Liver (tissue), 9 donors: ENCODE data around the gene CARMIL3. TPM values are rescaled to one million over a fixed set of nuclear protein-coding genes. Genes with fewer than 3 reads are reported as not detected.

Source experiments
- DNase-seq: peaks from one replicate; pipeline ENCODE4 v3.0.0-alpha.2; 2017; ENCODE audit warnings: low spot score
- H3K27ac ChIP-seq, 2 donors: one replicate each; pipeline ENCODE4 v1.7.0; 2013; ENCODE audit warnings: inconsistent platforms in 2 of 2, low read length in 2 of 2, control low read depth in 1 of 2, low read depth in 1 of 2, mild to moderate bottlenecking in 1 of 2
- H3K27me3 ChIP-seq, 4 donors: one replicate each; pipeline versions ENCODE4 v1.6.1 to v1.7.0; 2013; ENCODE audit warnings: low read length in 3 of 4, inconsistent platforms in 1 of 4, mild to moderate bottlenecking in 1 of 4, moderate library complexity in 1 of 4; ENCODE audit not compliant: control insufficient read depth in 4 of 4, insufficient read depth in 4 of 4
- H3K36me3 ChIP-seq, 4 donors: one replicate each; pipeline versions ENCODE4 v1.6.1 to v1.7.0; 2013; ENCODE audit warnings: low read length in 3 of 4, mild to moderate bottlenecking in 3 of 4, low read depth in 1 of 4, moderate library complexity in 1 of 4; ENCODE audit not compliant: control insufficient read depth in 4 of 4, insufficient read depth in 3 of 4
- H3K4me1 ChIP-seq, 4 donors: one replicate each; pipeline versions ENCODE4 v1.6.1 to v1.7.0; 2013; ENCODE audit warnings: low read length in 3 of 4, mild to moderate bottlenecking in 3 of 4, moderate library complexity in 1 of 4; ENCODE audit not compliant: control insufficient read depth in 4 of 4, insufficient read depth in 4 of 4
- H3K4me3 ChIP-seq, 3 donors: one replicate each; pipeline versions ENCODE4 v1.6.1 to v1.7.0; 2013; ENCODE audit warnings: low read length in 3 of 3, control low read depth in 1 of 3, low read depth in 1 of 3, mild to moderate bottlenecking in 1 of 3
- H3K9ac ChIP-seq, 2 donors: one replicate each; pipeline ENCODE4 v1.7.0; 2013; ENCODE audit warnings: low read length in 2 of 2, mild to moderate bottlenecking in 2 of 2, moderate library complexity in 2 of 2, control low read depth in 1 of 2, low read depth in 1 of 2
- H3K9me3 ChIP-seq, 4 donors: one replicate each; pipeline versions ENCODE4 v1.6.1 to v1.7.0; 2013; ENCODE audit warnings: low read length in 3 of 4; ENCODE audit not compliant: control insufficient read depth in 4 of 4
- FOXA2 ChIP-seq: IDR thresholded peaks from 2 replicates; pipeline ENCODE4 v1.6.1; 2016; ENCODE audit warnings: antibody characterized with exemption
- GABPA ChIP-seq, 2 donors: IDR thresholded peaks in 1 of 2; conservative IDR thresholded peaks in 1 of 2; 2 replicates each; pipeline ENCODE4 v1.6.1; 2016; ENCODE audit warnings: antibody characterized with exemption in 2 of 2, mild to moderate bottlenecking in 1 of 2, moderate library complexity in 1 of 2
- HNF4A ChIP-seq, 2 donors: conservative IDR thresholded peaks; 2 replicates each; pipeline ENCODE4 v1.6.1; 2016; ENCODE audit warnings: antibody characterized with exemption in 2 of 2, mild to moderate bottlenecking in 2 of 2
- RAD21 ChIP-seq, 2 donors: IDR thresholded peaks; 2 replicates each; pipeline ENCODE4 v1.6.1; 2016; ENCODE audit warnings: antibody characterized with exemption in 2 of 2, mild to moderate bottlenecking in 2 of 2
- RXRA ChIP-seq, 2 donors: IDR thresholded peaks; 2 replicates each; pipeline ENCODE4 v1.6.1; 2017 to 2018; ENCODE audit warnings: antibody characterized with exemption in 2 of 2, mild to moderate bottlenecking in 1 of 2
- SP1 ChIP-seq: IDR thresholded peaks from 2 replicates; pipeline ENCODE4 v1.6.1; 2018; ENCODE audit warnings: antibody characterized with exemption, mild to moderate bottlenecking
- TAF1 ChIP-seq: conservative IDR thresholded peaks from 2 replicates; pipeline ENCODE4 v1.6.1; 2016; ENCODE audit warnings: antibody characterized with exemption, mild to moderate bottlenecking
- WGBS: extraction: QIAGEN DNeasy Blood & Tissue Kit; methylation state at CpG from one replicate; pipeline ENCODE4 v1.1.7; 2013; 5-methylcytosine and 5-hydroxymethylcytosine counted together
- polyA plus RNA-seq, 2 donors: library from polyadenylated mRNA; stranded (reverse) in 1 of 2; unstranded in 1 of 2; fragments of 200-250 nt in 1 of 2; fragments of >200 nt in 1 of 2; fragmentation: Nextera tagmentation in 1 of 2; extraction: Ambion mirVana in 1 of 2; gene quantifications; one replicate each; pipeline versions ENCODE4 v1.2.1 to v1.2.3, GENCODE V29; 2013 to 2015
- total RNA-seq, 2 donors: library from RNA; depleted of rRNA; stranded (reverse); fragments of >200 nt; gene quantifications; one replicate each; pipeline ENCODE4 v1.2.3, GENCODE V29; 2014
- TF ChIP-seq, protein P1 (sequence below): IDR thresholded peaks from 2 replicates; pipeline ENCODE4 v1.6.1; 2016; ENCODE audit warnings: antibody characterized with exemption, mild to moderate bottlenecking
- donor health status: healthy.
- donor health status: healthy.
- donor health status: healthy.
- donor health status: healthy.
- donor health status: healthy.

The CARMIL3 gene
- total and polyA plus RNA-seq, 4 donors: 0.05 to 0.17 (median 0.17) TPM

DNA sequence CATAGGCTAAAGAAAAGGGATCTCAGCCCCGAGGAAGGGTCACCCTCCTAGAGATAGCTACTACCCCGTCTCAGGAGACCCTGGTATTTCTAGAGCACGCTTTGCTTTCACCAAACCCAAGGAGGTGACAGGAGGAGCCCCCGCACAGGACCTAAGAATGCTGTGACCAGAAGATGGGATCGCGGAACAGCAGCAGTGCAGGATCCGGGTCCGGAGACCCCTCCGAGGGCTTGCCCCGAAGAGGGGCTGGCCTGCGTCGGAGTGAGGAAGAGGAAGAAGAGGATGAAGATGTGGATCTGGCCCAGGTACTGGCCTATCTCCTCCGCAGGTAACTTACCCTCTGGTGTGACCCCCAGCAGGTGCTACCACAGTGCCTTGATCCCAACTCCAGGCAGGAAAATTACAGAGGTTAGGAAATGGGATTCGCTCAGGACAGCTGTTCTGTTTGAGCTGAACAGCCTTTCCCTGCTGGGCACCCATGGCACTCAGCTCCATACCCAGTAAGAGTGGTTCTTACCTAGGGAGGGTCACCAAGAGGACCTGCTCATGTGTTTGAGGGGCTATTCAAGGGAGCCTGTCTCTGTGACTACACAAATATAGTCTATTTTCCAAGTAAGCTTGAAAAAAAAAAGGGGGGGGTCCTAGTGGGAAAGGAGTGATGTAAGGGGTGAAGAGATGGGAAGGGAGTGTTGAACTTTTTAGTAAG, 63.8 kb downstream of the CARMIL3 start:
- Histone ChIP-seq H3K4me1 (peaks cover 3 to 47% (median 37%) of the 10 kb centered on the region in 4 donors), H3K36me3 (peaks cover 8 to 26% (median 23%) of the 10 kb centered on the region in 4 donors), H3K9me3 (no peaks in the 10 kb centered on the region), H3K9ac (peak overlapping the region; percentile 96 to 97), H3K27me3 (no peaks in the 10 kb centered on the region), H3K27ac (peak overlapping the region; percentile 99 to 100), H3K4me3 (peak overlapping the region; percentile 61 to 91 (median 88))
- no peak for DNase-seq
- TF ChIP-seq, protein P1, sequence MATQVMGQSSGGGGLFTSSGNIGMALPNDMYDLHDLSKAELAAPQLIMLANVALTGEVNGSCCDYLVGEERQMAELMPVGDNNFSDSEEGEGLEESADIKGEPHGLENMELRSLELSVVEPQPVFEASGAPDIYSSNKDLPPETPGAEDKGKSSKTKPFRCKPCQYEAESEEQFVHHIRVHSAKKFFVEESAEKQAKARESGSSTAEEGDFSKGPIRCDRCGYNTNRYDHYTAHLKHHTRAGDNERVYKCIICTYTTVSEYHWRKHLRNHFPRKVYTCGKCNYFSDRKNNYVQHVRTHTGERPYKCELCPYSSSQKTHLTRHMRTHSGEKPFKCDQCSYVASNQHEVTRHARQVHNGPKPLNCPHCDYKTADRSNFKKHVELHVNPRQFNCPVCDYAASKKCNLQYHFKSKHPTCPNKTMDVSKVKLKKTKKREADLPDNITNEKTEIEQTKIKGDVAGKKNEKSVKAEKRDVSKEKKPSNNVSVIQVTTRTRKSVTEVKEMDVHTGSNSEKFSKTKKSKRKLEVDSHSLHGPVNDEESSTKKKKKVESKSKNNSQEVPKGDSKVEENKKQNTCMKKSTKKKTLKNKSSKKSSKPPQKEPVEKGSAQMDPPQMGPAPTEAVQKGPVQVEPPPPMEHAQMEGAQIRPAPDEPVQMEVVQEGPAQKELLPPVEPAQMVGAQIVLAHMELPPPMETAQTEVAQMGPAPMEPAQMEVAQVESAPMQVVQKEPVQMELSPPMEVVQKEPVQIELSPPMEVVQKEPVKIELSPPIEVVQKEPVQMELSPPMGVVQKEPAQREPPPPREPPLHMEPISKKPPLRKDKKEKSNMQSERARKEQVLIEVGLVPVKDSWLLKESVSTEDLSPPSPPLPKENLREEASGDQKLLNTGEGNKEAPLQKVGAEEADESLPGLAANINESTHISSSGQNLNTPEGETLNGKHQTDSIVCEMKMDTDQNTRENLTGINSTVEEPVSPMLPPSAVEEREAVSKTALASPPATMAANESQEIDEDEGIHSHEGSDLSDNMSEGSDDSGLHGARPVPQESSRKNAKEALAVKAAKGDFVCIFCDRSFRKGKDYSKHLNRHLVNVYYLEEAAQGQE: peak; percentile 9
- TF ChIP-seq TAF1: peak; percentile 25
- no peak for TF ChIP-seq HNF4A (conservative IDR thresholded peaks at IDR 0.05)
- 2% methylated on average over 14 of the region's 14 CpGs for WGBS

- Histone ChIP-seq H3K4me3 (peak overlapping the region; percentile 61 to 91 (median 88)), H3K27me3 (no peaks in the 10 kb centered on the region), H3K9ac (peak overlapping the region; percentile 96 to 97), H3K27ac (peak overlapping the region; percentile 99 to 100), H3K4me1 (peaks cover 3 to 40% (median 33%) of the 10 kb centered on the region in 4 donors), H3K9me3 (no peaks in the 10 kb centered on the region), H3K36me3 (peaks cover 15 to 33% (median 30%) of the 10 kb centered on the region in 4 donors)
- DNase-seq: no peak
- WGBS: 30% methylated on average over 6 of the region's 6 CpGs
- no peak for TF ChIP-seq RXRA (IDR thresholded peaks at IDR 0.05)
These were observed 64.5 kb downstream of the CARMIL3 start for GRCh38 chr14:24116128-24116814.

DNA sequence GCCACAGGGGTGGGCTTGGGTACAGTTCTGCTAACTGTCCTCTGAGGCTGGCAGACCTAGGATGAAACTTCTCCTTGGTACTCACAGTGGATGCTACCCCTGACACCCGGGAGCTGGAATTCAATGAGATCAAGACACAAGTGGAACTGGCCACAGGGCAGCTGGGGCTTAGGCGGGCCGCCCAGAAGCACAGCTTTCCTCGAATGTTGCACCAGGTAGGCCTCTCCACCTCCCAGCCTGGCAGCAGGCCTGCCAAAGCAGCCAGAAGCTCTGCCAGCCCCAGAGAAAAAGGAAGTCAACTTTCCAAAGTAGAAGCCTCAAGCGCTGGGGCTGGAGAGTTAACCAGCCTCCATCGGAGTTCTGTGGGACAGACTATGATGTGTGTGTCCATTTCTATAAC, 65.4 kb downstream of the CARMIL3 start:
- no peaks in the 10 kb centered on the region for H3K9me3 ChIP-seq
- DNase-seq: no peak
- no peak for TF ChIP-seq FOXA2
- peak; percentile 14 to 27 for TF ChIP-seq RAD21 (IDR thresholded peaks at IDR 0.05)
- TF ChIP-seq GABPA (IDR thresholded peaks at IDR 0.05 in 1 of 2, conservative IDR thresholded peaks at IDR 0.05 in 1 of 2): no peak
- TF ChIP-seq HNF4A (conservative IDR thresholded peaks at IDR 0.05): peak in 1 of 2 donors; percentile 27
- no peak for TF ChIP-seq SP1
- 47% methylated on average over 6 of the region's 6 CpGs for whole genome bisulfite sequencing
- peak overlapping the region in 1 of 2 donors; percentile 97 for H3K9ac ChIP-seq
- peaks cover 3 to 40% (median 33%) of the 10 kb centered on the region in 4 donors for H3K4me1 ChIP-seq
- peaks cover 21 to 39% (median 36%) of the 10 kb centered on the region in 4 donors for H3K36me3 ChIP-seq
- H3K27me3 ChIP-seq: no peaks in the 10 kb centered on the region
- H3K27ac ChIP-seq: peak overlapping the region; percentile 29 to 100
- peak overlapping the region; percentile 61 to 91 (median 88) for H3K4me3 ChIP-seq

Other genes with a start within 250 kb of the CARMIL3 start
- gene DHRS4, start 98.2 kb upstream of the CARMIL3 start, total RNA-seq: 10 to 100 TPM; 53.6 to 57.7 TPM
- gene DHRS4, start 98.2 kb upstream of the CARMIL3 start, polyA plus RNA-seq: 10 to 100 TPM; 65.3 to 70.2 TPM
- gene DHRS4L2, start 63.1 kb upstream of the CARMIL3 start, total RNA-seq: 10 to 100 TPM; 16.7 to 56.8 TPM
- 10 to 100 TPM; 40.8 to 47.2 TPM for gene DHRS4L2, start 63.1 kb upstream of the CARMIL3 start, polyA plus RNA-seq
- not detected for gene CPNE6, start 19.6 kb downstream of the CARMIL3 start, total RNA-seq
- under 1 TPM; 0.05 to 0.17 TPM for gene CPNE6, start 19.6 kb downstream of the CARMIL3 start, polyA plus RNA-seq
- 100 to 1,000 TPM in 1 of 2 donors, 10 to 100 TPM in 1; 39.8 to 205 TPM for gene PCK2, start 42.3 kb downstream of the CARMIL3 start, total RNA-seq
- gene PCK2, start 42.3 kb downstream of the CARMIL3 start, polyA plus RNA-seq: 100 to 1,000 TPM; 236 to 250 TPM
- 100 to 1,000 TPM; 215 to 312 TPM for gene DCAF11, start 62.8 kb downstream of the CARMIL3 start, total RNA-seq
- gene DCAF11, start 62.8 kb downstream of the CARMIL3 start, polyA plus RNA-seq: 100 to 1,000 TPM in 1 of 2 donors, 10 to 100 TPM in 1; 30.1 to 119 TPM
- 1 to 10 TPM; 2.7 to 3.2 TPM for gene NRL, start 62.9 kb downstream of the CARMIL3 start, total RNA-seq
- 1 to 10 TPM; 1.5 to 2.9 TPM for gene NRL, start 62.9 kb downstream of the CARMIL3 start, polyA plus RNA-seq
- 1 to 10 TPM; 1.7 to 6.4 TPM for gene FITM1, start 78.7 kb downstream of the CARMIL3 start, total RNA-seq
- 10 to 100 TPM; 11.9 to 16.1 TPM for gene FITM1, start 78.7 kb downstream of the CARMIL3 start, polyA plus RNA-seq
- gene PSME1, start 84.2 kb downstream of the CARMIL3 start, total RNA-seq: 10 to 100 TPM; 63.3 to 71.9 TPM
- gene PSME1, start 84.2 kb downstream of the CARMIL3 start, polyA plus RNA-seq: 100 to 1,000 TPM; 131 to 237 TPM
- 10 to 100 TPM in 1 of 2 donors, 1 to 10 TPM in 1; 8.6 to 10.5 TPM for gene EMC9, start 89.6 kb downstream of the CARMIL3 start, total RNA-seq
- gene EMC9, start 89.6 kb downstream of the CARMIL3 start, polyA plus RNA-seq: 10 to 100 TPM; 16.2 to 17.8 TPM
- gene PSME2, start 94.6 kb downstream of the CARMIL3 start, total RNA-seq: 10 to 100 TPM; 56.9 to 62.3 TPM
- 100 to 1,000 TPM; 123 to 247 TPM for gene PSME2, start 94.6 kb downstream of the CARMIL3 start, polyA plus RNA-seq
- 10 to 100 TPM; 16.3 to 36.0 TPM for gene RNF31, start 95.5 kb downstream of the CARMIL3 start, total RNA-seq
- gene RNF31, start 95.5 kb downstream of the CARMIL3 start, polyA plus RNA-seq: 10 to 100 TPM; 20.3 to 21.6 TPM
- 10 to 100 TPM; 44.2 to 57.8 TPM for gene IRF9, start 109.3 kb downstream of the CARMIL3 start, total RNA-seq
- gene IRF9, start 109.3 kb downstream of the CARMIL3 start, polyA plus RNA-seq: 10 to 100 TPM; 37.9 to 60.9 TPM
- 1 to 10 TPM; 3.8 to 4.7 TPM for gene REC8, start 120.1 kb downstream of the CARMIL3 start, total RNA-seq
- 1 to 10 TPM; 2.3 to 3.8 TPM for gene REC8, start 120.1 kb downstream of the CARMIL3 start, polyA plus RNA-seq
- gene IPO4, start 136.8 kb downstream of the CARMIL3 start, total RNA-seq: 10 to 100 TPM; 16.3 to 29.8 TPM
- gene IPO4, start 136.8 kb downstream of the CARMIL3 start, polyA plus RNA-seq: 10 to 100 TPM; 13.6 to 32.9 TPM
- 10 to 100 TPM; 27.5 to 76.2 TPM for gene TM9SF1, start 143.4 kb downstream of the CARMIL3 start, total RNA-seq
- 10 to 100 TPM; 30.0 to 46.9 TPM for gene TM9SF1, start 143.4 kb downstream of the CARMIL3 start, polyA plus RNA-seq
- gene TSSK4, start 153.7 kb downstream of the CARMIL3 start, total RNA-seq: under 1 TPM in 1 of 2 donors, not detected in 1; 0.33 TPM
- gene TSSK4, start 153.7 kb downstream of the CARMIL3 start, polyA plus RNA-seq: under 1 TPM in 1 of 2 donors, not detected in 1; 0.25 TPM
- 10 to 100 TPM; 14.6 to 19.6 TPM for gene CHMP4A, start 161.5 kb downstream of the CARMIL3 start, total RNA-seq
- gene CHMP4A, start 161.5 kb downstream of the CARMIL3 start, polyA plus RNA-seq: 10 to 100 TPM; 36.3 to 38.7 TPM
- 1 to 10 TPM; 3.2 to 6.6 TPM for gene MDP1, start 164.1 kb downstream of the CARMIL3 start, total RNA-seq
- gene MDP1, start 164.1 kb downstream of the CARMIL3 start, polyA plus RNA-seq: 10 to 100 TPM in 1 of 2 donors, 1 to 10 TPM in 1; 7.4 to 13.4 TPM
- 10 to 100 TPM; 32.3 to 49.3 TPM for gene NEDD8, start 180.4 kb downstream of the CARMIL3 start, total RNA-seq
- 100 to 1,000 TPM; 107 to 136 TPM for gene NEDD8, start 180.4 kb downstream of the CARMIL3 start, polyA plus RNA-seq
- 10 to 100 TPM; 28.6 to 29.8 TPM for gene GMPR2, start 180.9 kb downstream of the CARMIL3 start, total RNA-seq
- gene GMPR2, start 180.9 kb downstream of the CARMIL3 start, polyA plus RNA-seq: 10 to 100 TPM; 34.9 to 42.7 TPM
- gene TINF2, start 190.6 kb downstream of the CARMIL3 start, total RNA-seq: 10 to 100 TPM; 23.5 to 25.1 TPM
- gene TINF2, start 190.6 kb downstream of the CARMIL3 start, polyA plus RNA-seq: 10 to 100 TPM; 14.4 to 24.3 TPM
- 1 to 10 TPM; 1.1 to 1.5 TPM for gene TGM1, start 211.2 kb downstream of the CARMIL3 start, total RNA-seq
- gene TGM1, start 211.2 kb downstream of the CARMIL3 start, polyA plus RNA-seq: under 1 TPM; 0.28 to 0.39 TPM
- 10 to 100 TPM in 1 of 2 donors, 1 to 10 TPM in 1; 7.5 to 19.7 TPM for gene RABGGTA, start 219.6 kb downstream of the CARMIL3 start, total RNA-seq
- 10 to 100 TPM; 11.7 to 14.7 TPM for gene RABGGTA, start 219.6 kb downstream of the CARMIL3 start, polyA plus RNA-seq
- 10 to 100 TPM; 30.3 to 84.9 TPM for gene DHRS1, start 247.8 kb downstream of the CARMIL3 start, total RNA-seq
- 10 to 100 TPM; 40.3 to 60.1 TPM for gene DHRS1, start 247.8 kb downstream of the CARMIL3 start, polyA plus RNA-seq
- gene NOP9, start 247.8 kb downstream of the CARMIL3 start, total RNA-seq: 10 to 100 TPM; 12.3 to 18.2 TPM
- 1 to 10 TPM; 3.8 to 7.1 TPM for gene NOP9, start 247.8 kb downstream of the CARMIL3 start, polyA plus RNA-seq